Kidney epithelial cell (primary cell): ENCODE measurements around the gene DOCK1. TPM values are rescaled to one million over a fixed set of nuclear protein-coding genes. Genes with fewer than 3 reads are reported as not detected.

Experiments
- DNase-seq: peaks from one replicate; pipeline ENCODE4 v3.0.0-alpha.2; 2010; ENCODE audit warnings: low read depth
- H3K27me3 ChIP-seq: 2 replicates; pipeline ENCODE4 v1.6.0; 2011; ENCODE audit warnings: low read length; ENCODE audit not compliant: control insufficient read depth, insufficient read depth
- H3K36me3 ChIP-seq: 2 replicates; pipeline ENCODE4 v1.5.1; 2011; ENCODE audit warnings: low read length; ENCODE audit not compliant: control insufficient read depth, insufficient read depth
- H3K4me3 ChIP-seq: 2 replicates; pipeline ENCODE4 v1.5.1; 2011; ENCODE audit warnings: low read depth, mild to moderate bottlenecking, control low read depth, low read length
- total RNA-seq: library from RNA; depleted of rRNA; stranded (reverse); fragments of >200 nt; gene quantifications from 2 replicates; pipeline ENCODE4 v1.2.3, GENCODE V29; 2015
- TF ChIP-seq, protein P1 (sequence below): IDR thresholded peaks from 2 replicates; pipeline ENCODE4 v1.5.1; 2011; ENCODE audit warnings: mild to moderate bottlenecking, moderate library complexity, low read length, control low read depth, inconsistent platforms; ENCODE audit not compliant: insufficient read depth, poor library complexity, severe bottlenecking

Gene DOCK1
- total RNA-seq, 1 donor from 2014 or later, result 39.5 TPM

DNA sequence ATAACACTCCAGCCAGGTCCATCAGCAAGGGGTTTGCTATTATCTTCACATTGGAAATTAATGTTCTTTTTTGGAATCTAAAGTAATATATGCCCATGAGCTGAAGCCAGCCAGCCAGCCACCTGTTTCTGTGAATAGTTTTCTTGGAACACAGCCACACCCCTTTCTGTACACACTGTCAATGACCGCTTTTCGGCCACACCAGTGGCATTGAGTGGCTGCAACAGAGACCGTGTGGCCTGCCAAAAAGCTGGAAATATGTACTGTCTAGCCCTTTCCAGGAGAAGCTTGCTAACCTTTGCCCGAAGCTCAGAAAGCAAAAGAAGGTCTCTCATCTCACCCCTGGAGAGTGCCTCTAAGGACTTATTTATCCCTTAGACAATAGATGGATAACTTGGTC, 545.4 kb downstream of the DOCK1 start:
- TF ChIP-seq, protein P1, sequence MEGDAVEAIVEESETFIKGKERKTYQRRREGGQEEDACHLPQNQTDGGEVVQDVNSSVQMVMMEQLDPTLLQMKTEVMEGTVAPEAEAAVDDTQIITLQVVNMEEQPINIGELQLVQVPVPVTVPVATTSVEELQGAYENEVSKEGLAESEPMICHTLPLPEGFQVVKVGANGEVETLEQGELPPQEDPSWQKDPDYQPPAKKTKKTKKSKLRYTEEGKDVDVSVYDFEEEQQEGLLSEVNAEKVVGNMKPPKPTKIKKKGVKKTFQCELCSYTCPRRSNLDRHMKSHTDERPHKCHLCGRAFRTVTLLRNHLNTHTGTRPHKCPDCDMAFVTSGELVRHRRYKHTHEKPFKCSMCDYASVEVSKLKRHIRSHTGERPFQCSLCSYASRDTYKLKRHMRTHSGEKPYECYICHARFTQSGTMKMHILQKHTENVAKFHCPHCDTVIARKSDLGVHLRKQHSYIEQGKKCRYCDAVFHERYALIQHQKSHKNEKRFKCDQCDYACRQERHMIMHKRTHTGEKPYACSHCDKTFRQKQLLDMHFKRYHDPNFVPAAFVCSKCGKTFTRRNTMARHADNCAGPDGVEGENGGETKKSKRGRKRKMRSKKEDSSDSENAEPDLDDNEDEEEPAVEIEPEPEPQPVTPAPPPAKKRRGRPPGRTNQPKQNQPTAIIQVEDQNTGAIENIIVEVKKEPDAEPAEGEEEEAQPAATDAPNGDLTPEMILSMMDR, result no peak

DNA sequence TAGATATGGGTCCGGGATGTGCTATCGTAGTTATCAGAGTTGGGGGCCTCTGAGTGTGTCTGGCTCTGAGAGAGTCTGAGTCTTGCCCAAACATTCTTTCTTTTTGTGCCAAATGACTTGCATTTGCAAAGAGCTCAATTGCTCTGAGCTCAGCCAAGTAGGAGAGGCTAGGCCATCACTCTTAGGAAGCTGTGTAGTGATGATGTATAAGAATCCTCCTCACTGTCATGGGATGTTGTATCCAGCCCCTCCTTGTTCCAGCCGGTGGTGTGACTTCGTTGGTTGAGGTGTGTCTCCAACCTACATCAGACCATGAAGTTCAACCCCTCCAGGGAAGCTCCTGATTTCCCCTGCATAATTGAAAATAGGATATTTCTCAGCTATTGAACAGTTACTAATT, 546.4 kb downstream of the DOCK1 start:
- no peak for DNase-seq
- H3K4me3 ChIP-seq, result no peak overlapping the region
- TF ChIP-seq, protein P1, result no peak
- H3K27me3 ChIP-seq, result no peaks in the 10 kb centered on the region
- no peaks in the 10 kb centered on the region for H3K36me3 ChIP-seq

More for the DNA sequence above, 545.4 kb downstream of the DOCK1 start:
- Histone ChIP-seq H3K4me3 (no peak overlapping the region), H3K36me3 (no peaks in the 10 kb centered on the region), H3K27me3 (no peaks in the 10 kb centered on the region)
- no peak for DNase-seq

DNA sequence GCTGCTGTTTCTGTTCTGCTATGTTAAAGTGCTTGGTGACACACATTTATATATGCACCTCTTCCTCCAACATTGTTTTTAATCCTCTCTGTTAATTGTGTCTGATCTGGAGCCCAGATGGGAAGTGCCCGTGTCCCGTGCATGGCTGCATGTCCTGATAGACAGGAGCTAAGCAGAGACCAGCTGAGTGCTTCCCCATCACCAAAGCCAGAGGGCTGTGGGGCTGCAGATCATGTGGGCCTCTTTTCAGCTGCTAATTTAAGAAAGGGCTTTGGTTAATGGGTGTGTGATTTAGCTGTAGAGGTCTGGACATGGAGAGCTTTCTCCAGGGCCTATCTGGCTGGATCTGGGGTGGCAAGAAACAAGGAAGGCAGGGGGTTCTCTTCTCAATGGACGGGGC, 547.3 kb downstream of the DOCK1 start:
- TF ChIP-seq, protein P1, result no peak
- Histone ChIP-seq H3K36me3 (no peaks in the 10 kb centered on the region), H3K4me3 (no peak overlapping the region), H3K27me3 (no peaks in the 10 kb centered on the region)
- DNase-seq, result no peak

DNA sequence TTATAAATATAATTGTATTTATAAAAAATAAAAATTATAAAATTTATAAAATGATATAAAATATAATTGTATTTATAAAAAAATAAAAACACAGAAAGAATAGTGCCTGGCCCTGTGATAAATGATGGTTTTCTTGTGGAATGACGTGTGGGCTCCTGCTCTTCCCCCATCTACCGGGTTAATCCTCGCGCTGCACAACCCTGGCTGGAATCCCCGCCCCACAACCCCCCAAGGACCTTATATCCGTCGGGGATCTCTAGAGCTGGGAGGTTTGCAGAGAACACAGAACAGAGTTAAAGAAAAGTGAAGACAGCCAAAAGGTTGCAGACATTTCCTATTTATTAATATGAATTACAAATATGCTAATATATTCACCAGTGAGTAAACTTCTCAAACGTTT, 548.5 kb downstream of the DOCK1 start:
- TF ChIP-seq, protein P1, result no peak
- no peaks in the 10 kb centered on the region for H3K36me3 ChIP-seq

DNA sequence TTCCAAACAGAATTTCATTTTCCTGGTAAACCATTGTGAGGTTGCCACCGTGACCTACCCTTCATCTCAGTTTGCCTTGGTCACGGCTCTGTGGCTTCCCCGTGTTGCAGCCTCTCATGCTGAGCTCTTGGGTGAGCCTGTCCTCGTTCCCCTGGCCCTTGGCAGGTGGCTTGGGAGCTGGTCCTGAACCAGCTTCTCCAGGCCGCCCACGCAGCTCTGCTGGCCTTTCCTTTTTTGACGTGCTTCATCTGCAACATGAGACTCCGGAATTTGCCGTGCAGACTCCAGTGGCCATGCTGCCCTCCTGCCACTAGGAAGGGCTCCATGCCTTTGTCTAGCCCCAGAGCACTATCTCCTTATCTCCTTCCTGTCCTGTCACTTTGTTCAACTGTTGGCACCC, 550.9 kb downstream of the DOCK1 start:
- no peak for DNase-seq
- TF ChIP-seq, protein P1, result no peak
- Histone ChIP-seq H3K4me3 (no peak overlapping the region), H3K36me3 (no peaks in the 10 kb centered on the region), H3K27me3 (no peaks in the 10 kb centered on the region)

More for the DNA sequence above, 548.5 kb downstream of the DOCK1 start:
- DNase-seq, result no peak
- Histone ChIP-seq H3K27me3 (no peaks in the 10 kb centered on the region), H3K4me3 (no peak overlapping the region)

DNA sequence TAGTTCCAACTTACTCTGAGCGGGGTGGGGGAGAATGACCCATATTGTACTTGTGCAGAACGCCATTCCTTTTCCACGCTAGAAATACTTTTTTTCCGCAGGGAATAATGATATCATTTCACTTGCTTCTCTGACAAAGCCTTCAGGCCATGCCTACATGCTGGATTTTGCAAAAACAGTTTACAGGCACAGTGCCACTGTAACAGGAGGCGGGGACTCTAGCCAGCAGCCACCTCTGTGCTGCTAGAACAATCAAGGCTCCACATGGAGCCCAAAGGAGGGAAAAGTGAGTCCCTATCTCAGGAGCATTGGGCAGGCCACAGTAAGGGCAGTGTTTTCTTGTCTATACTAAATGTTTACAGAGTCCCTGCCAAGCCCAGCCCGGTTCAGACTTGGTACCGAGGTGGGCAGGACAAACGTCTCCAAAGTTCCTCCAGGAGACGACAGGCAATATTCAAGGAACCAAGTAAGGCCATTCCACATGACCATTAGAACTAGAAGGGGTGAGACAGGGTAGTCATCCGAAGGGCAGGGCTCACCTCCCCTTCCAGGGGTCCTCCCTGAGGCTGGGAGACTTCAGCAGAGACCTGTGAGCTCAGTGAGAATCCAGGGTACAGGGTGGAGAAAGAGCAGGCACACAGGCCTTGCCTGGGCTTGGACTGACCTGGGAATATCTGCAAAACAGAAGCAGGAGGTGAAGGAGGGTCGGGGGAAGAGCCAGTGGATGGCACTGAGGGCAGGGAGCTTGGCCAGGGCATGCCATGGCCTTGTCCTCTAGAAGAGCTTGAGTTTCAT, 553.0 kb downstream of the DOCK1 start:
- DNase-seq, result no peak
- TF ChIP-seq, protein P1, result no peak
- Histone ChIP-seq H3K27me3 (no peaks in the 10 kb centered on the region), H3K4me3 (no peak overlapping the region), H3K36me3 (no peaks in the 10 kb centered on the region)
